HL-60 (cell line): ENCODE measurements around the gene RAPGEF4.

Experiments
- CTCF ChIP-seq: IDR thresholded peaks from one replicate; pipeline ENCODE4 v1.5.1; 2011; ENCODE audit warnings: low read length, control low read depth, inconsistent platforms; ENCODE audit not compliant: insufficient read depth
- GABPA ChIP-seq: IDR thresholded peaks from 2 replicates; pipeline ENCODE4 v1.6.1; 2012; ENCODE audit warnings: low read depth
- POLR2AphosphoS5 ChIP-seq: IDR thresholded peaks from 2 replicates; pipeline ENCODE4 v1.6.1; 2012; ENCODE audit warnings: low read depth

GRCh38 chr2:172739661-172740266 is 4.1 kb downstream of the RAPGEF4 start:
- TF ChIP-seq CTCF (no peak), GABPA (no peak), POLR2AphosphoS5 (no peak)
